Adrenal gland (tissue), 19 donors: Measurements from ENCODE around the gene ADISSP. TPM values are rescaled to one million over a fixed set of nuclear protein-coding genes. Genes with fewer than 3 reads are reported as not detected.

Source experiments
- DNase-seq, 7 donors: peaks; one replicate each; pipeline ENCODE4 v3.0.0-alpha.2; 2019 to 2020
- H3K27ac ChIP-seq, 5 donors: fragments of 200-600 bp; sonication (generic) in 4 of 5; 1 replicate in 3 of 5; 2 replicates in 2 of 5; pipeline versions ENCODE4 v1.5.1 to v1.8.0; 2016 to 2020; ENCODE audit warnings: mild to moderate bottlenecking in 1 of 5
- H3K27me3 ChIP-seq: fragments of 200-600 bp; 2 replicates; pipeline ENCODE4 v1.8.0; 2021
- H3K36me3 ChIP-seq, 2 donors: fragments of 200-600 bp; replicated peaks in 1 of 2; 1 replicate in 1 of 2; 2 replicates in 1 of 2; pipeline versions ENCODE4 v1.5.1 to v1.8.0; 2018 to 2022
- H3K4me1 ChIP-seq, 2 donors: fragments of 200-600 bp; replicated peaks in 1 of 2; 1 replicate in 1 of 2; 2 replicates in 1 of 2; pipeline versions ENCODE4 v1.5.1 to v1.8.0; 2018 to 2021
- H3K4me3 ChIP-seq, 4 donors: fragments of 200-600 bp; sonication (generic) in 3 of 4; one replicate each; pipeline ENCODE4 v1.5.1; 2016 to 2018
- H3K9me3 ChIP-seq, 3 donors: fragments of 200-600 bp; sonication (generic) in 1 of 3; replicated peaks in 1 of 3; 1 replicate in 2 of 3; 2 replicates in 1 of 3; pipeline versions ENCODE4 v1.5.1 to v1.8.0; 2016 to 2021
- CTCF ChIP-seq, 6 experiments: fragments of 450-650 bp in 4 of 6; fragments of 200-600 bp in 2 of 6; sonication (generic) in 1 of 6; IDR thresholded peaks; 1 replicate in 5 of 6; 2 replicates in 1 of 6; pipeline versions ENCODE4 v1.5.1 to v1.8.0; 2016 to 2021; ENCODE audit warnings: antibody characterized with exemption in 6 of 6, mild to moderate bottlenecking in 2 of 6, moderate library complexity in 1 of 6
- POLR2A ChIP-seq, 2 donors: fragments of 450-650 bp; IDR thresholded peaks; one replicate each; pipeline ENCODE4 v1.6.1; 2017; ENCODE audit warnings: antibody characterized with exemption in 2 of 2, mild to moderate bottlenecking in 2 of 2, moderate library complexity in 1 of 2
- WGBS, 4 donors: extraction: QIAGEN DNeasy Blood & Tissue Kit in 2 of 4; methylation state at CpG; one replicate each; pipeline versions ENCODE4 v1.1.5 to v1.1.7; 2013 to 2017; 5-methylcytosine and 5-hydroxymethylcytosine counted together
- intact Hi-C, 2 donors: fragments of 100-400 bp; cut with DNase I; formaldehyde crosslinking; loops; one replicate each; pipeline versions ENCODE4 v1.14.1 to v1.15.0; 2022 to 2023
- long read RNA-seq, 10 donors: library from polyadenylated mRNA in 3 of 10; unstranded in 2 of 10; stranded (forward) in 1 of 10; transcript quantifications; one replicate each; pipeline ENCODE4 v2.0.0 and lab custom pipeline, GENCODE V29; 2021 to 2026
- polyA plus RNA-seq, 3 donors: library from polyadenylated mRNA; stranded (reverse); fragments of 200-250 nt in 2 of 3; fragments of 350-450 nt in 1 of 3; fragmentation: Illumina TruSeq in 1 of 3; extraction: RNeasy Lipid Tissue Mini Kit (QIAGEN cat#74804) in 1 of 3; gene quantifications; one replicate each; pipeline ENCODE4 v1.2.3, GENCODE V29; 2013 to 2014
- total RNA-seq, 9 donors: library from RNA; depleted of rRNA in 4 of 9; stranded (reverse); fragments of >200 nt in 4 of 9; fragments of 120-200 nt in 1 of 9; fragmentation: NEBNext Ultra II Directional in 1 of 9; extraction: Animal tissue kit (Norgen Biotek cat#: 25700) in 1 of 9; gene quantifications; one replicate each; pipeline versions ENCODE4 v1.1.0 to v1.2.4, GENCODE V29; 2013 to 2023
- donor health status: healthy with polysubstance abuse.
- donor health status: Bipolar disorder and iron deficiency.
- donor health status: DM: yes; HTN: yes; CAD: no.
- donor health status: DM: no; HTN: no; CAD: no.
- donor health status: DM: no; HTN: no; CAD: no.
- donor health status: DM: yes; HTN: yes; CAD: no.

The ADISSP gene
- total RNA-seq (10 to 100 TPM; 17.6 to 31.5 (median 24.6) TPM), polyA plus RNA-seq (10 to 100 TPM in 2 of 3 donors, 1 to 10 TPM in 1; 4.4 to 42.1 (median 24.4) TPM)
- long read RNA-seq, donor 1, transcript C20orf27-202 (6 exons, 1,886 nt) = major isoform, 23 of 23 reads
- long read RNA-seq, donor 1, partial matches to known transcripts = 0 of 23 reads
- long read RNA-seq, donor 1, other reads (novel, unspliced or antisense) = 0 of 23 reads
- long read RNA-seq, donor 2, transcript C20orf27-202 (6 exons, 1,886 nt) = major isoform, 20 of 27 reads
- long read RNA-seq, donor 2, partial matches to known transcripts = 5 of 27 reads
- long read RNA-seq, donor 2, other reads (novel, unspliced or antisense) = 0 of 27 reads
- long read RNA-seq, donor 3, transcript C20orf27-202 (6 exons, 1,886 nt) = major isoform, 12 of 13 reads
- long read RNA-seq, donor 3, partial matches to known transcripts = 0 of 13 reads
- long read RNA-seq, donor 3, other reads (novel, unspliced or antisense) = 0 of 13 reads
- long read RNA-seq, donor 4, transcript C20orf27-202 (6 exons, 1,886 nt) = major isoform, 19 of 20 reads
- long read RNA-seq, donor 4, partial matches to known transcripts = 1 of 20 reads
- long read RNA-seq, donor 4, other reads (novel, unspliced or antisense) = 0 of 20 reads
- long read RNA-seq, donor 5, transcript C20orf27-202 (6 exons, 1,886 nt) = major isoform, 45 of 52 reads
- long read RNA-seq, donor 5, partial matches to known transcripts = 3 of 52 reads
- long read RNA-seq, donor 5, other reads (novel, unspliced or antisense) = 4 of 52 reads
- long read RNA-seq, donor 6, transcript C20orf27-202 (6 exons, 1,886 nt) = major isoform, 27 of 29 reads
- long read RNA-seq, donor 6, partial matches to known transcripts = 1 of 29 reads
- long read RNA-seq, donor 6, other reads (novel, unspliced or antisense) = 1 of 29 reads
- long read RNA-seq, donor 7, transcript C20orf27-202 (6 exons, 1,886 nt) = major isoform, 6 of 6 reads
- long read RNA-seq, donor 7, partial matches to known transcripts = 0 of 6 reads
- long read RNA-seq, donor 7, other reads (novel, unspliced or antisense) = 0 of 6 reads
- long read RNA-seq, donor 8, transcript C20orf27-202 (6 exons, 1,886 nt) = major isoform, 24 of 25 reads
- long read RNA-seq, donor 8, partial matches to known transcripts = 0 of 25 reads
- long read RNA-seq, donor 8, other reads (novel, unspliced or antisense) = 0 of 25 reads
- long read RNA-seq, donor 9, transcript C20orf27-202 (6 exons, 1,886 nt) = major isoform, 10 of 10 reads
- long read RNA-seq, donor 9, partial matches to known transcripts = 0 of 10 reads
- long read RNA-seq, donor 9, other reads (novel, unspliced or antisense) = 0 of 10 reads
- long read RNA-seq, donor 10, transcript C20orf27-202 (6 exons, 1,886 nt) = major isoform, 7 of 8 reads
- long read RNA-seq, donor 10, partial matches to known transcripts = 0 of 8 reads
- long read RNA-seq, donor 10, other reads (novel, unspliced or antisense) = 0 of 8 reads

- 0% methylated on average over 15 to 80 of the region's 80 CpGs; no CpG with 5 or more reads in 1 of the 4 donors for WGBS, 4 donors
- H3K27ac ChIP-seq = peak within 1 kb of the TSS; percentile 85 to 94 (median 86)
- H3K36me3 ChIP-seq = no peaks in the 10 kb centered on the region
- peak within 1 kb of the TSS; percentile 21 to 89 (median 70) for H3K4me3 ChIP-seq
- TF ChIP-seq CTCF (IDR thresholded peaks at IDR 0.05) = no peak
- TF ChIP-seq POLR2A (IDR thresholded peaks at IDR 0.05) = peak; percentile 26 to 69
- peak; percentile 99 for DNase-seq
- H3K4me1 ChIP-seq = peaks cover 15 to 31% of the 10 kb centered on the region in 2 donors
- no peaks in the 10 kb centered on the region for H3K27me3 ChIP-seq
- no peaks in the 10 kb centered on the region for H3K9me3 ChIP-seq
- intact Hi-C loops = no loop called here
Observed at GRCh38 chr20:3767427-3768341, at the start of gene ADISSP. TSS of gene ADISSP (minus strand) at chr20:3767753. CDS start at chr20:3760100, 7,653 bp downstream.

GRCh38 chr20:3815703-3816315, 48.3 kb upstream of the ADISSP start:
- WGBS, 4 donors = 72 to 80% (median 76%) methylated on average over 9 of the region's 9 CpGs
- DNase-seq = no peak
- TF ChIP-seq POLR2A (IDR thresholded peaks at IDR 0.05) = no peak
- no peak for TF ChIP-seq CTCF (IDR thresholded peaks at IDR 0.05)

GRCh38 chr20:3814928-3815495, 47.5 kb upstream of the ADISSP start:
- intact Hi-C loops = no loop called here
- WGBS, 4 donors = 75 to 87% (median 78%) methylated on average over 7 of the region's 7 CpGs
- peak in 1 of 7 donors; percentile 15 for DNase-seq
- H3K4me3 ChIP-seq = no peak overlapping the region
- H3K27ac ChIP-seq = no peak overlapping the region
- no peaks in the 10 kb centered on the region for H3K27me3 ChIP-seq
- TF ChIP-seq POLR2A (IDR thresholded peaks at IDR 0.05) = no peak
- no peak for TF ChIP-seq CTCF (IDR thresholded peaks at IDR 0.05)
- H3K4me1 ChIP-seq = peaks cover 21 to 39% of the 10 kb centered on the region in 2 donors
- H3K9me3 ChIP-seq = no peaks in the 10 kb centered on the region
- no peaks in the 10 kb centered on the region for H3K36me3 ChIP-seq

More at GRCh38 chr20:3815703-3816315, 48.3 kb upstream of the ADISSP start:
- no peak overlapping the region for H3K4me3 ChIP-seq
- H3K27me3 ChIP-seq = no peaks in the 10 kb centered on the region
- H3K27ac ChIP-seq = no peak overlapping the region
- no peaks in the 10 kb centered on the region for H3K9me3 ChIP-seq
- no peaks in the 10 kb centered on the region for H3K36me3 ChIP-seq
- intact Hi-C loops = no loop called here
- peaks cover 17 to 32% of the 10 kb centered on the region in 2 donors for H3K4me1 ChIP-seq
